Measurements from ENCODE around the gene KAZALD1.

The KAZALD1 gene

GRCh38 chr10:101095550-101096213 lies 33.9 kb downstream of the KAZALD1 start:
- peak; percentile 27 to 36 for DNase-seq

- DNase-seq: no peak
Measured at GRCh38 chr10:101096378-101096777, 34.6 kb downstream of the KAZALD1 start.

DNA sequence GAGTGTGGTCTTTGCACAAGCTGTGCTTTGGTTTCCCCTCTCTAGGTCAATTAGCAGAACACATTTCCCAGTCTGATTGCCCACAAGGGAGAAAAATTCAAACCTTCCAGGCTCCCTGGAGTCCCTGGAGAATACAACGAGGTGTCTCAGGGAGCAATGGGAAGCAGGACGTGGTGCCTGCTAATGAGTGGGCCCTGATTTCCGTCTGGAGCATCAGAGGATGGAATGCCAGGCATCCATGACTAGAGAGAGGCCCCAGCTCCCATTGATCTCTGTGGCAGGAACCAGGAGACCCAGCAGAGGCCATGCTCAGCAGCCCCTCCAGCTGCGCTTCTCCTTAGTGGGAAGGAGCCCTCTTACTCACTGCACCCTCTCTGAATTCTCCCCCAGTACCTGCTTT lies 36.1 kb downstream of the KAZALD1 start:
- no peak for DNase-seq

DNA sequence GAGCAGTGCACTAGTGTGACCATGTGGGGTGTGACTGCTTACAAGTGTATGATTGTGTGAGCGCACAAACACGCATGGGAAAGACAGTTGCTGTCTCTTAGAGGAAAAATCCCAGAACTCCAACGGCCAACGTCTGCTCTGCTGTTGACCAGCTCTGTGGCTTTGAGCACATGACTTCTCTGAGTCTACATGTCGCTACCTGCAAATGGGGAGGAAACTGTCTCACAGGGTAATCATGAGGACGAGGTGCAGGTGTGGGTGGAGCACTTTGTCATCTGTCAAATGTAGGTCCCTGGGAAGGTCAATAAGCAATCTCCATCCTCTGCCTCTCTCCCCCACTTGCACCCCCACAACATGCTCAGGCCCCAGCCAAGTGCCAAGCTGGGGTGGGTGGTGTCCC lies 38.1 kb downstream of the KAZALD1 start:
- DNase-seq: no peak

- DNase-seq: no peak
Measured at GRCh38 chr10:101101372-101101881, 39.6 kb downstream of the KAZALD1 start.

DNA sequence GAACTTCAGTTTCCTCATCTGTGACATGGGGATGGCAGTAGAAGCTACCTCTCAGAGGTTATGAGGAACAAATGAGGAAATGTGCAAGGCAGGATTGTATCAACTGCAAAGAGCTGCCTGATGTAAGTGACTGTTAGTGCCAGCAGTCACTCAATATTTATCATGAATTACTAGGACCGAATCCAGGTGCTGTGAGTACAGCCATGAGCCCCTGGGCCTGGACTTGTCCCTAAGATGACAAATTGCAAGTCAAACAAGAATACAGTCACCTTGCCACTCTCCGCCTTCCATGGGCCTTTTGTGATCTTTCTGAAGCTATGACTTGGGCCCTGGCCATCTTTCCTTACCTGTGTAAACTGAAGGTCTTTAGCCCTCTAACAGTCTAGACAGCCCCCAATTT lies 41.6 kb downstream of the KAZALD1 start:
- DNase-seq: no peak

DNA sequence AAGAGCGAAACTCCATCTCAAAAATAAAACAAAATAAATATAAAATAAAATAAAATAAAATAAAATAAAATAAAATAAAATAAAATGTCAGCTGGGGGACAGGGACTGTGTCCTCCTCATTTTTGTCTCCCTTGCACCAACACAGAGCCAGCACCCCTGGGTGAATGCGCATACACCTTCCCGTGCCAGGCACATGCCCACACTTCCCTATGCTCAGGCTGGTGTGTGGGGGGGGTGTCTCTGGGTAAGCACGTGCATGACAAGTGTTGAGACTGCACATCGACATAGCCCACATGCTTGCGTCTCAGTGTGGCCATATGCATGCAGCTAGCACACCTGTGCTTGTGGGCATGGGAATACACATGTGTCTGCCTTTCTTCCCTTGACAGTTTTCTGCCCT lies 44.6 kb downstream of the KAZALD1 start:
- no peak for DNase-seq

GRCh38 chr10:101107771-101108170 lies 46.0 kb downstream of the KAZALD1 start:
- no peak for DNase-seq

DNA sequence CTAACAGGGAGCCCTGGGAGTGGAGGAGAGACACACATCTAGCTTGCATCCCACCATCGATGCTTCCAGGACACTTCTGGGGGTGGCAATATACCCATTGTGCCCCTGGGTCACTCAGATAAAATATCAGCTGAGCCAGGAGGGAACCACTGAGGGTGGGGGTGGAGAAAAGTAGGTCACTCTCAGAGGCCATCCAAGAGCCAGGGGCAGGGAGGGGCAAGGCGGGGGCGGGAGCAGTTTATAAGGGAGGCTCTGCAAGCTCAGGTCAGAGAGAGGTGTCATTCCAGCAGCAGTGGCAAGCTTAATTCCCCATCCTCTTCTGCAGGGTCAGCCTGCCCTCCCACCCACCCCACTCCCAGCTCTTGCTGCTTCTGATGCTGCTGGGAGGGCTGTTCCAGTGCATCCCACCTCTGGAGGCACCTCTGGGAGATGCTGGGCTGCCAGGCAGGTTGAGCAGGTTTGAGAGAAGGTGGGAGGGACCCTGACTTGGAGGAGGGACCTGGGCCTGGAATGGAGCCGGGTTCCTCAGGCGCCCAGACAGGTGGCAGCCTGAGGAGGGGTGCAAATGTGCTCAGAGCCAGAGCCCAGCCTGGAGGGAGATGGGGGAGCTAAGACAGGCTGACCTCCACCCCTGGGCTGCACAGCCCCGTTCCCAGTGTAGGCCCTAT lies 49.2 kb downstream of the KAZALD1 start:
- DNase-seq: no peak

DNA sequence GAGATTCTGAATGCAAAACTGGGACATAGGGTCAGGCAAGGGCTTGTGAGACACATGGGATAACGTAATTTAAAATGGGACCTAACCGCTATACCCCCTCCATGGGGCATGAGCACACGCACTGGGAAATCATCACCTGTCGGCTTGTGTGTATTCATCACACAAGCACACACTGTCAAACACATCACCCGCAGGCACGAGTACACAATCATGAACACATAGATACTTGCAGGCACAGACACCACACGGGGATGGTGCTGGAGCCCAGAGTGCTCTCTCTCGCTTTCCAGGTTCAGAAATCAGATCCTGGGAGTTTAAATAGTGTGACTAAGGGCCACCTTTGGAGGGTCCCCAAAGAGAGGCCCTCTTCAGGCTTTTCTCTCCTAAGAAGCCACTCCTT lies 49.8 kb downstream of the KAZALD1 start:
- no peak for DNase-seq

GRCh38 chr10:101112799-101113594 lies 51.2 kb downstream of the KAZALD1 start:
- no peak for DNase-seq

DNA sequence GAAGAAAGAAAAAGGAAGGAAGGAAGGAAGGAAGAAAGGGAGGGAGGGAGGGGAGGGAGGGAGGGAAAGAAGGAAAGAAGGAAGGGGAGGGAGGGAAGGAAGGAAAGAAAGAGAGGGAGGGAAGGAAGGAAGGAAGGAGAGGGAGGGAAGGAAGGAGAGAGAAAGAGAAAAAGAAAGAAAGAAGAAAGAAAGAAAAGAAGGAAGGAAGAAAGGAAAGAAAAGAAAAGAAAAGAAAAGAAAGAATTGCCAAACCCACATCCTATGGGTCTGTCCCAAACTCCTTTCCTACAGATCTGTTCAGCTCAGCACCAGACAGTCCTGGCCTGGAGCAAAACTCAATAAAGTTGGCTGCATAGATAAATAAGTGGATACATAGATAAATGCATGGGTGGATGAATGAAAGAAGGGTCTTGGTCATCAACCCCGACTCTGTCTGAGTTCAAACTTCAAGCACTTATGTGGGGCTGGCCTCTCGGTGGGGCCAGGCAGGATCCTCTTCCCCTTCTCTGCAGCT lies 52.2 kb downstream of the KAZALD1 start:
- no peak for DNase-seq

DNA sequence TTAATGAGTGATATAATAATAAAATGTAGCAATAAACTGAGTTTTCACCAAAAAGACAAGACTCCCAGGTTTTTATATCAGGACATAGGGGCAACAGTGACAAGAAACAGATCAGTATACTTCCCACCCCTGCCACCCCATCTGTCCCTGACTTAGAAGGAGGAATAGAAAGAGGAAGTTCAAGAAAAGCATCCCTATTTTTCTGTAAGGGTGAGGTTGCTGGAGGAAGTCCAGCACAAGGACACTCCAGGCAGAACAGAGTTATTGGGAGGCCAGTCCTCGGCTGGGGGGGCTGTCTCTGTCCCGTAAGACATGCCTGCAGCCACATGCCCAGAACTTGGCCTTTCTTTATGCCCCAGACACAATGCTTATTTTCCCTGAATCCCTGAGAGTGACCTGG lies 52.9 kb downstream of the KAZALD1 start:
- DNase-seq: no peak
